ENCODE results near the gene STARD10. TPM values are rescaled to one million over a fixed set of nuclear protein-coding genes. Genes with fewer than 3 reads are reported as not detected.

Gene STARD10
- total and polyA plus RNA-seq, 2 of the 8 experiments (the other 6 are each of a cell fraction or from before 2014, with no cell fraction given) = 23.7 to 35.7 TPM

GRCh38 chr11:72787216-72788104 is 6.4 kb downstream of the STARD10 start (continued):
- TF ChIP-seq SIN3A (conservative IDR thresholded peaks at IDR 0.05 in 1 of 2, IDR thresholded peaks at IDR 0.05 in 1 of 2; ENCODE audit: low read depth in 1 of 2, low read length in 2 of 2) (peak; percentile 98), HDAC2 (IDR thresholded peaks at IDR 0.05; ENCODE audit: borderline replicate concordance in 1 of 2, low read depth in 2 of 2, low read length in 2 of 2) (peak; percentile 44 to 62; a peak in 1 of 4 replicates), GTF2F1 (IDR thresholded peaks at IDR 0.05; ENCODE audit: borderline replicate concordance, low read depth, low read length) (no peak), USF2 (IDR thresholded peaks at IDR 0.05; ENCODE audit: low read length) (no peak), TCF12 (IDR thresholded peaks at IDR 0.05; ENCODE audit: low read depth, low read length) (0 out of 2 replicates have a peak, but pooled peaks have one; percentile 38), SAP30 (IDR thresholded peaks at IDR 0.05; ENCODE audit: insufficient read depth, insufficient replicate concordance, low read length) (peak; percentile 94), TAF7 (optimal IDR thresholded peaks at IDR 0.05; ENCODE audit: borderline replicate concordance, low read depth, low read length) (no peak), BACH1 (IDR thresholded peaks at IDR 0.05; ENCODE audit: low read length) (no peak), RAD21 (IDR thresholded peaks at IDR 0.05 in 1 of 2, conservative IDR thresholded peaks at IDR 0.05 in 1 of 2; ENCODE audit: low read depth in 2 of 2, low read length in 2 of 2) (peak in 1 of 2 experiments; percentile 50; a peak in 2 of 4 replicates), E2F6 (IDR thresholded peaks at IDR 0.05) (0 out of 2 replicates have a peak, but pooled peaks have one; percentile 13), SIX5 (IDR thresholded peaks at IDR 0.05; ENCODE audit: low read depth, low read length) (no peak)

Data from H1 (cell line).